GM19467 (cell line): ENCODE results near the gene CTDP1.
A peak's percentile ranks its signal among the peaks of the same experiment; 100 is the strongest.

Experiments used
- ATAC-seq: cut with Tn5 transposase; IDR thresholded peaks from one replicate; pipeline ENCODE4 v1.9.1; 2021; ENCODE audit warnings: mild to moderate bottlenecking, moderate library complexity; ENCODE audit not compliant: unreplicated experiment

The CTDP1 gene, protein sequence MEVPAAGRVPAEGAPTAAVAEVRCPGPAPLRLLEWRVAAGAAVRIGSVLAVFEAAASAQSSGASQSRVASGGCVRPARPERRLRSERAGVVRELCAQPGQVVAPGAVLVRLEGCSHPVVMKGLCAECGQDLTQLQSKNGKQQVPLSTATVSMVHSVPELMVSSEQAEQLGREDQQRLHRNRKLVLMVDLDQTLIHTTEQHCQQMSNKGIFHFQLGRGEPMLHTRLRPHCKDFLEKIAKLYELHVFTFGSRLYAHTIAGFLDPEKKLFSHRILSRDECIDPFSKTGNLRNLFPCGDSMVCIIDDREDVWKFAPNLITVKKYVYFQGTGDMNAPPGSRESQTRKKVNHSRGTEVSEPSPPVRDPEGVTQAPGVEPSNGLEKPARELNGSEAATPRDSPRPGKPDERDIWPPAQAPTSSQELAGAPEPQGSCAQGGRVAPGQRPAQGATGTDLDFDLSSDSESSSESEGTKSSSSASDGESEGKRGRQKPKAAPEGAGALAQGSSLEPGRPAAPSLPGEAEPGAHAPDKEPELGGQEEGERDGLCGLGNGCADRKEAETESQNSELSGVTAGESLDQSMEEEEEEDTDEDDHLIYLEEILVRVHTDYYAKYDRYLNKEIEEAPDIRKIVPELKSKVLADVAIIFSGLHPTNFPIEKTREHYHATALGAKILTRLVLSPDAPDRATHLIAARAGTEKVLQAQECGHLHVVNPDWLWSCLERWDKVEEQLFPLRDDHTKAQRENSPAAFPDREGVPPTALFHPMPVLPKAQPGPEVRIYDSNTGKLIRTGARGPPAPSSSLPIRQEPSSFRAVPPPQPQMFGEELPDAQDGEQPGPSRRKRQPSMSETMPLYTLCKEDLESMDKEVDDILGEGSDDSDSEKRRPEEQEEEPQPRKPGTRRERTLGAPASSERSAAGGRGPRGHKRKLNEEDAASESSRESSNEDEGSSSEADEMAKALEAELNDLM

DNA sequence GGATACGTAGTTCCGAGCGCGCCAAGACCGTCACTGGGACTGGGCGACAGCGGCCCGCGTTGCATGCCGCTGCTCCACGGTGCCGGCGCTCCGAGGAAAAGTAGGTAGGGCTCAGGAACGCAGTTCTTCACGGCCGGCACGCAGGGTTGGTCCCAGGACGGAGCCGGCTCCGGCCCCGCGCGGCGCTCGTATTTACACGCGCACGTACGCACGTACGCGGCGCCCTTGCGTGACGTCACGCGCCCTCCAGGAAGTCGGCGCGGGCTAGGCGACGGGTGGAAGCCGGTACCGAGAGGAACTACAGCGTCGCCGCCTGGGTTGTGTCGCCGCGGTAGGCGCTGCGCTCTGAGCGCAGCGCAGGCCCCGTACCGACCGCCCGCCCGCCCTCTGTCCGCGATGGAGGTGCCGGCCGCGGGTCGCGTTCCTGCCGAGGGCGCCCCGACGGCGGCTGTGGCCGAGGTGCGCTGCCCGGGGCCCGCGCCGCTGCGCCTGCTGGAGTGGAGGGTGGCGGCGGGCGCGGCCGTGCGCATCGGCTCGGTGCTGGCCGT lies at the start of gene CTDP1:
Gene CTDP1 (plus strand): TSS at position 252 of the 548 bp plus-strand sequence. CDS start 145 bp downstream, at position 397.
- ATAC-seq, result peak; percentile 59

DNA sequence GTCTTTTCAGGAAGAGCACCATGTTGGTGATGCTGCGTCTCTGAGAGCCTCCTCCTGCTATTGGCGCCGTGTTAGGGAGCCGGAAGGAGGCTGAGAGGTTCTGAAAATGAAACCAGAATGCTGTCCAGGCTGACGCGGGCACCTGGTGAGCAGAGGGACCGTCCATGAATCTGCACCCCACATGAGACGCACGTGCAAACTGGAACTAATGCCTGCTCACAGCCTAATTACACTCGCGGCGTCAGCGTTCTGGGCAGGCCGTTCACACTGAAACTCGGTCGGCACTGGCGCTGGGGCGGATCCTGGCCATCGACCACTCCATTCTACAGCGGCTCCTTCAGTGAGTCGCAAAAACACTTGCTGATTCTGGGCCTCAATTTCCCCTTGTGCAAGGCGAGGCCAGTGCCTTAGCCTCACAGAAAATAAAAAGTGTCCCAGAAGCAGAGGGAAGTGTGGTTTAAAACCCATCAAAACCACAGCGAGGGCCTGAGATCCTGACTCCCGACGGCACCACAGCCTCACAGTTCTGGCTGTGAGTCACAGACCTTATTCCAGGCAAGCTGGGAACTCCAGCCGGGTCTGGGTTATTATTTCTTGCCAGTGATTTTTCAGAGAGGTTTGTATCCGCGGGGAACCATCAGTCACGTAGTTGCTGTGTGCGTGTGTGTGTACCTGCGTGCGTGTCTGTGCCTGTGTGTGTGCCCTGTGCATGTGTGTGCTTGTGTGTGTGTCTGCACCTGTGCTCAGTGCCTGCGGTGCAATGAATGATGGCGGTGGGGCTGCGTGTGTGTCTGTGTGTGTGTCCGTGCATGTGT lies 49.1 kb upstream of the CTDP1 start:
- no peak for ATAC-seq

DNA sequence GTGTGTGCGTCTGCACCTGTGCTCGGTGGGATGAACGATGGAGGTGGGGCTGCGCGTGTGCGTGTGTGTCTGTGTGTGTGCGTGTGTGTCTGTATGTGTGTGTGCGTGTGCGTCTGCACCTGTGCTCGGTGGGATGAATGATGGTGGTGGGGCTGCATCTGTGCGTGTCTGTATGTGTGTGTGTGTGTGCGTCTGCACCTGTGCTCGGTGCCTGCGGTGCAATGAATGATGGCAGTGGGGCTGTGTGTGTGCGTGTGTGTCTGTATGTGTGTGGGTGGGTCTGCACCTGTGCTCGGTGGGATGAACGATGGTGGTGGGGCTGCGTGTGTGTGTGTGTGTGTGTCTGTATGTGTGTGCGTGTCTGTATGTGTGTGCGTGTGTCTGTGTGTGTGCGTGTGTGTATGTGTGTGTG lies 48.5 kb upstream of the CTDP1 start:
- ATAC-seq, result no peak

DNA sequence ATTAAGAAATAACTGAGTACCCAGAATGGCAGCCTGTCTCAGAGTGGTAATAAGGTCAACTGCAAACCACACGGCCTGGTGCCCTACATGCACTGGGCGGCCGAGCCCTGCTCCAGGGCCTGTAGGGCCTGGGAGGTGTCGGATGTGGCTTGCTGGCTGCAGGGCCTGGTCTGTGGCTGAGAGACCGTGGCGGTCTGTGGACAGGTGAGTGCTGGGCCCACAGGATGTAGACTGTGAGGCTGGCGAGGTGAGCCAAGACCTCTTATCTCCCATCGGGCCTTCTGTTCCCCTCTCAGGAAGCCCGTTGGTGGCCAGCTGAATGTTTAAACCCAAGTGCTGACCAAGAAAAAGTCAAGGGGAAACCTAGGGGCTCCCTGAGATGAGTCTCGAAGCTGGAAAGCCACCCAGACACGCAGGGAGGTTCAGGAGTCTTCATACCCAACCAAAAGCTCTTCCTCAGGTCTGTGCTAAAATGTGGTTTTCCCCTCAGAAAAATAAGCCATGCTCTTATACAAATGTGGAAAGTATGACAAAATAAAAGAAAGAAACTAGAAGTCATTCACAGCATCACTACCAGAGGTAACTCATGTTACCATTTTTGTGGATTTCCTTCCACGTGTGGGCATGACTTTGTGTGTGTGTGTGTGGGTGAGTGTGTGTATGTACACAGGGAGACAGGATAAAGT lies 47.7 kb upstream of the CTDP1 start:
- no peak for ATAC-seq

DNA sequence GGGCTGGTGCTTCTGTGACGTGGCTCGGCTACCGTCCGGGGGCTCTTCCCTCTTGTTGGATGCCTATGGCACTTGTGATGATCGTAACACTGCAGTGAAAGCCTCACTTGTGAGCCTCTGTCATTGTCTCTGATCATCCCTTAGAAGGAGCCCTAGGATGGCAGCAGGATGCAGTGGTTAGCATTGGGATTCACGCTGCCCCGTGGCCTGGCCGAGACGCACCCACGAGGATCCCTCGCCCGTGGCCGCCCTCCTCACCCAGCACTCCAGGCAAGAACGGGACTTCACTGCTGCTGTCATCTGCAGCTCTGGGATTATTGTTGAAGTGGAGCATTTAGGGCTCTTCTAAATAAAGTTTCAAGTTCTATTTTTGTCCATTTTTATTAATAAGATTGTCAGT lies 46.8 kb upstream of the CTDP1 start:
- ATAC-seq, result no peak

DNA sequence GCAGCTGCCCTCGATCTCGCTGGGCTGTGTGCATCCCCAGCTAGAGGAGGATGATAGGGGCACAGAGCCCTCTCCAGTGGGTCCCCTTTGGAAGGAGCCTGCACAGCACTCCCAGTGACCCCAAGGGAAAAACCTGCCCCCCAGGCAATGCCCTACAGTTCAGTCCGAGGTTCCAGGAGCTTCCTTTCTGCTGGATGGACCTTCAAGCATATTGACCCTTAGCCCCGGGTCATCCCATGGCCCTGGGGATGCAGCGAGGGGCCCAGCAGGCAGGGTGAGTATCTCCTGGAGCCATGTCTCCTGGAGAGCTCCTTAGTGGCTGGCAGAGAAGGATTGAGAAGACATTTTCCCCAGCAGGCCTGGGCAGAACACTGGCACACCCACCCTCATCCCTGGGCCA lies 45.4 kb upstream of the CTDP1 start:
- ATAC-seq, result no peak

DNA sequence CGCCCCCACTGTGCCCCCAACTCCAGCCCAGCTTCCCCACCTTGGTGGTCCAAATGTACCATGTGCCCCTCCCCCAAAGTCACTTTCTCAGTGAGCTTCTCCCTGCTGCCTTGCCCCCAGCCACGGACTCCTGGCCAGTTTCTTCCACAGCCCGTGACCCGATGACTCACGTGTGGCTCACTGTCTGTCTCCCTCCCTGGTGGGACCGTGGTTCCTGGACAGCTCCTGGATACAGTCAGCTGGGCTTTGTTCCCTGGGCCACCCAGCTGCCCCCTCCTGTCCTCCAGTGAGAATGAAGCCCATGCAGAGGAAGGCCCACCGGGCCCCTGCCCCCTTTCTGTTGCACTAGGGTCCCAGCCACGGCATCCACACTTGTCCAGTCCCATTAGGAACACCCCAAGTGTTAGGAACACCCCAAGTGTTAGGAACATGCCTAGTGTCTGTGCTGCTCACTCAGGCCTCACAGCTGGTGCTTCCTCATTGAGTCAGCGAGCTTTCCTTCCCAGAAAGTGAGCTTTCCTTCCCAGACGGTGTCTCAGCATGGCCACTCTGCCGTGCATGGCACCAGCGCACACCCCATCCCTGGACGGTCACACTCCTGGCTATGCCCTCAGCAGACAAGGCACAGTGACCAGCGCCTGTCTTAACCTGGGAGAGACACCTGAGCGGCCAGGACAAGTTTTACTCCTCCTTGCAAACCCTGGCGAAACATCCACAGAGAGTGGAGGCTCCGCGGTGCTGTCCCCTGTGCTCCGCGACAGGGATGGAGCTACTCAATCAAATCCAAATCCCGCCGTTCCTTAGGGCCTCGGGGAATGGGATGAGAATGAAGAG lies 44.8 kb upstream of the CTDP1 start:
- ATAC-seq, result no peak

DNA sequence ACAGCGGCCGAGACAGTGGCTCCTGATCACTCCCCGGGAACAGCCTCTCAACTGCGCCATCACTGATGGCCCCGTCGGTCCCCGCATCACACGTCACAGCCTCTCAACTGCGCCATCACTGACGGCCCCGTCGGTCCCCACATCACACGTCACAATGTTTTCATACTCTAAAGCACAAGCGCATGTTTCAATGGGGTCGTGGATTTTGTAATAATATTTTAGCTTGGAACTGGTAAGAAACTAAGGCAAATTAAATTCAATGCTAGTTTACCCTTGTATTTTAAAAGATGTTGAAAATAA lies 44.2 kb upstream of the CTDP1 start:
- ATAC-seq, result no peak

DNA sequence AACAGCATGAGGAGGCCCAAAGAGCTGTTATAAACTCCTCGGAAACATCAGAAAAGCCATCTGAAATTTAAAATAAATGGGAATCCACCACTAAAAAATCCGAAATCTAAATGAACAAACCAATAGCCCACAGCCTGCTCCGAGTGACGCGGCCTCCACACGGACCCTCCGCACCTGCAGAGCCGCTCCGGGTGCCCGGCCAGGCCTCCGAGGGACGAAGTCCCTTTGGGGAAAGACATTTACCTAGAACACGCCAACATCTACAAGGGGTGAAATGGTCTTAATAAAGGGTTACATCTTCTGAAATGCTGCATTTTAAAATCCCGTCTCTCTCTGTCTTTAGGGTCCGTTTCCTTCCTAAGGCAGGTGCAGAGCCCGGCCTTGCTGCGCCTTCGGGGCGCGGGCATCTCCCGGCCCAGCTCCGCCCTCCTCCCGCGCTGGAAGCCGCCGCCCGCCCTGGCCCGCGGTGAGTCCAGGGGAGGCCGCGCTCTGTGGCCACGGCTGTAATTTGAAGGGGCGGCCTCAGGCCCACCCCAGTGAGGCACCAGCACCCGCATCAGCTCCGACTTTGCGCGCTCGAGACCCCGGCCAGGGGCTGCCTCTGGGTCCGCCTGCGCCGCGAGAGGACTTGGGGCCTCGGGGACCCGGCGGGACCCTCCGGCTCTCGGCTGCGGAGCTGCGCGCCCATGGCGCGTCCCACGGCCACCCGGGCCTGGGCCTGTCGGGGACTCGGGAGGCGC lies 42.3 kb upstream of the CTDP1 start:
- ATAC-seq, result no peak

DNA sequence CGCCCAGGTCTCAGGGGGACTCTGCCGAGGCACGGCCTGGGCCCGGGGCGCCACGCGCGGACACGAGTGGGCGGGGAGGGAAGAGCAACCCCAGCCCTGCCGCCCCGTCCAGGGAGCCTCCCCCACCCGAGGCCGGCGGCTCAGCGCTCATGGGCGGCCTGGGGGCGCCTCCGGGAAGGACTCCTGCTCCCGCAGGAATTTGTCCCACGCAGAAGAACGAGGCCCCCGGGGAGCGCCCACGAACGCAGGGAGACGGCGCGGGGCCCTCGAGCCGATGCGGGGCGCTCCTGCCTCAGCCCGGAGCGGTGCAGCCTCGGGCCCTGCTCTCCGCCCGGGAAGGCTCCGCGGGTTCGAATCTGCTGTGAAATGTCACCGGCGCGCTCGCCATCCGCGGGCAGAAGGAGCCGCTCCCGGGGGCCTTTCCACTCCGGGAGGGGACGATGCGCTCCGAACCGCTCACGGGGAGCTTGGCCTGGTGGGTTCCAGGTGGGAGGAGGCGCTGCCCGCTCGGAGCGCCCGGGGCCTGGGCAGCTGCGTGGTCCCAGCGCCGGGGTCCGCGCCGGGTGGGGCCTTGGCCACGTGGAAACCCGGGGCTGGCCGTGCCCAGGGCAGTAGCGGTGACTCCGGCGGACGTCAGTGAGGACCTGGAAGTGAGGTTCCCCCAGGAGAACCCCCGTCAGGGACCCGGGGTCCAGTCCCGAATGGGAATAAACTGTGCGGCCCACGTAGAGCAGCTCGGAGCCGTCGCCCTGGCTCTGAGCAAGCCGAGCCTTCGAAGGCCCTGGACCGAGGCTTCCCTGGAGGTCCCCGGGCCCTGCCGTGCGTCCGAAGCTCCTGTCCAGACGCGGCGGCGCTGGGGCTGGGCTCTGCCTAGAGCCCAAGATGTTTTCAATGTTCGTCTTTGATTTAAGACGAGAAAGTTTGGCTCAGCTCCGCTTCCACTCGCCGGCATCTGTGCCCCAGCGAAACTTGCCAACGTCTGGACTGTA lies 41.4 kb upstream of the CTDP1 start:
- no peak for ATAC-seq

DNA sequence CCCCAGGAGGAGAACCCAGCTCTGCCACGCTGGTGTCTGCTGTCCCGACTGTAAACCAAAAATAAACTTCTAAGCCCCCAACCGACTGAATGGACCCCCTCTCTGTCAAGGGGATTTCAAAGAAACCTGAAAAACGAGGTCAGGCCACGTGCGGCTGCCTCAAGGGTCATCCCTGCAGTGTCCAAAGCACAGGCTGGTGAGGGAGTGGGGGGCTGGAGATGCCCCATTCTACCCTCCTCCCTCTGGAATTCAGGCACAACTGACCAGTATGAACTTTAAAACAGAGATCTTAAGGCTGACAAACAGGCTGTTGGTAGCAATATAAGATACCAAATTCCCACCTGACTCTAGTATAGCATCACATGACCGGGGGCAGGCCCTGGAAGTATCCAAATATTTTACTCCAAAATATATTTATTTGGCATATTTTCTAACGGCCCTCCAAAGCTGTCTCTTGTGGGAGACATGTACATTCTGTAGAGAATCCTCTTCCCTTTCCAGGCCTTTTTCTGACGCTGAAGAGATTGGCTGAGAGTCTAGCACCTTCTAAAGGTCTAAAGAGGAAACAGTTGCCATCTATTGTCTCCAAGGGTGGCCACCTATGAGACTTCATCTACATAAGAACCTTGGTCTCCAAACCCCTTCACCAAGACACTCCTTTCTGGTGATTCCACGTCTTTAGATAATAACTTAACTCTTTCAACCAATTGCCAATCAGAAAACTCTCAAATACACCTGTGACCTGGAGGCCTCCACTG lies 40.4 kb upstream of the CTDP1 start:
- ATAC-seq, result no peak

DNA sequence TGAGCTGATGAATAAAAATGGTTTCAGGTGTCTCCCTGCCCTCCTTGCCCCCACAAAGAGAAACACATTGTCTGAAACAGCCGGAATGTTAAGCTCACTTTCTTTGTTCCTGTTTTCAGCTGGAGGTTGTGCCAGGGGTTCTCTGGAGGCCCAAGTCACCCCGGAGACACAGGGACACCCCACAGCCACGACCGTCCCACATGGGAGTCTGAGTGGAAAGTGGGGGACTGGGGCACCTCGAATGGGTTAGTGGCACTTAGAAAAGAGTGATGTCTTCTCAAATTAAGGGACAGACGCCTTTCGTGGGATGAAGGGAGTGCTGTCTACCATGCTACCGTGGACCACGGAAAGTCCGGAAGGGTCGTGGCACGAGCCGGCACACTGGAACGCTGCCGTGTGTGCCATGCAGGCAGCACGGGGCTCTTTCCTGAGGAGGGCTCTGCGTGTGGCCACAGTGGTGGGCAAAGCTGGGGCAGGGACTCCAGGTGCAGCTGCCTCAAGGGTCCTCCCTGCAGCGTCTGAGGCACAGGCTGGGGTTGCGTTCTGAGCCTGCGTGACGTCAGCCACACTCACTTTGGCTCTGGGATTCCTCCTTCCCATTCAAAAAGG lies 39.4 kb upstream of the CTDP1 start:
- no peak for ATAC-seq

DNA sequence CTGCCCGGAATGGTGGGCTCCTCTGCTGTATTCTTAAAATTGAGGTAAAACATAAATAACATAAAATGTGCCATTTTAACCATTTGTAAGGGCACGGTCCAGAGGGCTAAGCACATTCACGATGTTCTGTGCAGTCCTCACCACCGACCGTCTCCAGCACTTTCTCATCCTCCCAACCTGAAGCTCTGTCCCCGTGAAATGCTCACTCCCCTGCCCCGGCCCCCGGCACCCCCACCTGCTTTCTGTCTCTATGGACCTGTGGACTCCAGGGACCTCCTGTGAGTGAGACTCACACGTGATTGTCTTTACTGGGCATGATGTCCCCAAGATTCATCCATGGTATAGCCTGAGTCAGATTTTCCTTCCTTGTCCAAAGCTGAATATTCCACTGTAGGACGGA lies 38.7 kb upstream of the CTDP1 start:
- no peak for ATAC-seq

DNA sequence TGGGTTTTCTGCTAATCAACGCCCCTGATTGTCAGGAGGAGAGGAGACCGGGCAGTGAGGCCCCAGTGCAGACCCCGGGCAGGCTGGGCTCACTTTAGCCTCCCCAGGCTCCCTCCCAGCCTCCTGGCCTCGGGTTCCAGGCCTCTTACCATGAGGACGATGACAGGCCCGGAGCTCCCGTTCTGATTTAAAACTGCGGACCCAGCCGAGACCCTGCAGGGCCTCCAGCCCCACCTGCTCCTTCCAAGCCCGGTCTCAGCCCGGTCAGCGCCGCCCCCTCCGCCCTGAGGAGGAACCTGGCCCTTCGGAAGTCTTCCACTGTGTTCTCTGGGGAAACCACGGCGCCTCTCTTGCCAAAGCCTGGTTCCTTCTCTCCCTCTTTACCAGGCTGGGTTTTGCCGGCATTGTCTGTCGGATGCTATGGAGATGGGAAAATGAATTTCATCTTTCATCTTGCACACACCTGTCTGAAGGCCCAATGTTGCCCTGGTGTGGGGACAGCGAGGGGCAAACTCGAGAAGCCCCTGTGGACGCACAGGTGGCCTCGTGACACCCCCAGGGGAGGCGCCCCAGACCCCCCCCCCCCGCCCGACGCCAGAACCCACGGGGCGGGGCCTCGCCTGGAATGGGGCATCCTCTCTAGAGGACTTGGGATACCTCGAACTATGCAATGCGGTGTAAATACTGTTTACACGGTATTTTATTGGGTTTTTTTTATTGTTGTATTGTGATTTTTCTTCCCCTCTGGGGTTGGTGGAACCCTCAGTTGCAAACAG lies 37.7 kb upstream of the CTDP1 start:
- ATAC-seq, result no peak

DNA sequence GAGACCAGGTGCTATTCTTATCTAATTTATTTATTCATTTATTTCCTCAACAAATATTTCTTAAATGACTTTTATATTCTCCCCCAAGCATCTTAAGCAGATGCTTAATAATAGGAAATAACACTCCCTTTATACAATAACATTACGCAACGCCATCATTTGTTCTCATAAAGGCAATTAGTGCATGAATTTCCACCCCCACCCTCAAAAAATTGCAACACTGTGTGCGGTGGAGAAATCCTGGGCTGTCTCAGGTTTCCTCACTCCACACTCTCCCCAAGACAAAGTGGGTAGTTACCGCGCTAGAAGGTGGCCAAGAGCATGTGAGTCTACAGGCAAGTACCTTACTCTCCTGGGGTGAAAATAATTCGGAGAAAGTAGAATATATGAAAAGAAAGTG lies 37.0 kb upstream of the CTDP1 start:
- no peak for ATAC-seq
